HG03159 (cell line): Measurements from ENCODE around the gene MPZL3.
A peak's percentile ranks its signal among the peaks of the same experiment; 100 is the strongest.

ENCODE experiments used
- ATAC-seq: cut with Tn5 transposase; IDR thresholded peaks from one replicate; pipeline ENCODE4 v1.9.1; 2021; ENCODE audit warnings: mild to moderate bottlenecking, moderate library complexity; ENCODE audit not compliant: unreplicated experiment

The MPZL3 gene

GRCh38 chr11:118264569-118265465 lies 12.7 kb upstream of the MPZL3 start:
- ATAC-seq, result no peak

- no peak for ATAC-seq
Measured at GRCh38 chr11:118263695-118264568, 11.8 kb upstream of the MPZL3 start, which contains the start of gene MPZL2. TSS of gene MPZL2 (minus strand) at chr11:118264297. CDS start at chr11:118264153, 144 bp downstream.

GRCh38 chr11:118263112-118263511 lies 10.9 kb upstream of the MPZL3 start:
- ATAC-seq, result no peak

GRCh38 chr11:118260353-118260752 lies 8.2 kb upstream of the MPZL3 start:
- ATAC-seq, result no peak

GRCh38 chr11:118259138-118259537 lies 7.0 kb upstream of the MPZL3 start:
- ATAC-seq, result no peak

- ATAC-seq, result no peak
Measured at GRCh38 chr11:118258410-118258809, 6.2 kb upstream of the MPZL3 start.

GRCh38 chr11:118252688-118253087 lies 523 bp upstream of the MPZL3 start:
- ATAC-seq, result peak; percentile 12

GRCh38 chr11:118247041-118247440 lies 5.1 kb downstream of the MPZL3 start:
- no peak for ATAC-seq

GRCh38 chr11:118245936-118246562 lies 6.1 kb downstream of the MPZL3 start:
- no peak for ATAC-seq

- ATAC-seq, result no peak
Measured at GRCh38 chr11:118243993-118244762, 8.0 kb downstream of the MPZL3 start.

GRCh38 chr11:118243161-118243560 lies 9.0 kb downstream of the MPZL3 start:
- ATAC-seq, result no peak

GRCh38 chr11:118241764-118242098 lies 10.4 kb downstream of the MPZL3 start:
- ATAC-seq, result no peak

- ATAC-seq, result no peak
Measured at GRCh38 chr11:118240999-118241763, 11.0 kb downstream of the MPZL3 start.

GRCh38 chr11:118239509-118240205 lies 12.5 kb downstream of the MPZL3 start:
- no peak for ATAC-seq

GRCh38 chr11:118238929-118239328 lies 13.2 kb downstream of the MPZL3 start:
- no peak for ATAC-seq

GRCh38 chr11:118238421-118238820 lies 13.7 kb downstream of the MPZL3 start:
- ATAC-seq, result no peak

- no peak for ATAC-seq
Measured at GRCh38 chr11:118236170-118236569, 16.0 kb downstream of the MPZL3 start.

- ATAC-seq, result no peak
Measured at GRCh38 chr11:118234833-118235232, 17.3 kb downstream of the MPZL3 start.

- no peak for ATAC-seq
Measured at GRCh38 chr11:118233850-118234249, 18.3 kb downstream of the MPZL3 start.
